PC-9 (cell line): Measurements from ENCODE around the gene NDST1. TPM values are rescaled to one million over a fixed set of nuclear protein-coding genes. Genes with fewer than 3 reads are reported as not detected.

Experiments used
- BruUV-seq: library from RNA; stranded (reverse); fragments of 400-500 nt; replicated peaks from 2 replicates; lab custom pipeline; 2021; lab: Mats Ljungman, UMichigan
- CTCF ChIA-PET: fragments of 300-600 bp; sonication (Branson Sonifier 250); formaldehyde crosslinking; loops from one replicate; lab custom pipeline; 2022; ENCODE audit warnings: antibody characterized with exemption; lab: Charles Lee
- POLR2A ChIA-PET: fragments of 300-600 bp; sonication (Branson Sonifier 250); formaldehyde crosslinking; loops from one replicate; lab custom pipeline; 2022; ENCODE audit warnings: antibody characterized with exemption; ENCODE audit not compliant: unreplicated experiment; lab: Charles Lee
- DNase-seq, 2 experiments: peaks; one replicate each; pipeline versions ENCODE4 v3.0.0 to v3.0.0-alpha.2; 2015 to 2022; ENCODE audit warnings: mixed read lengths in 1 of 2
- H2AFZ ChIP-seq: fragments of 200-600 bp; sonication (generic); 2 replicates; pipeline ENCODE4 v1.8.1; 2017; ENCODE audit warnings: antibody characterized with exemption
- H3F3A ChIP-seq: fragments of 200-600 bp; sonication (generic); 2 replicates; pipeline ENCODE4 v1.8.1; 2017; ENCODE audit warnings: antibody characterized with exemption, mild to moderate bottlenecking, low read depth; ENCODE audit not compliant: insufficient read depth
- H3K27ac ChIP-seq: fragments of 200-600 bp; sonication (generic); 2 replicates; pipeline ENCODE4 v1.6.1; 2016; ENCODE audit warnings: mixed run types
- H3K27me3 ChIP-seq: fragments of 200-600 bp; sonication (generic); 2 replicates; pipeline ENCODE4 v1.6.1; 2016; ENCODE audit warnings: low read depth, mixed run types; ENCODE audit not compliant: insufficient read depth
- H3K36me3 ChIP-seq: fragments of 200-600 bp; sonication (generic); 2 replicates; pipeline ENCODE4 v1.6.1; 2016; ENCODE audit warnings: low read depth, mixed run types
- H3K4me1 ChIP-seq: fragments of 200-600 bp; sonication (generic); replicated peaks from 2 replicates; pipeline ENCODE4 v1.6.1; 2016; ENCODE audit warnings: mixed run types; ENCODE audit not compliant: insufficient read depth
- H3K4me2 ChIP-seq: fragments of 200-600 bp; sonication (generic); 2 replicates; pipeline ENCODE4 v1.6.1; 2017; ENCODE audit warnings: mixed run types
- H3K4me3 ChIP-seq: fragments of 200-600 bp; sonication (generic); 2 replicates; pipeline ENCODE4 v1.6.1; 2016; ENCODE audit warnings: mixed run types
- H3K79me2 ChIP-seq: fragments of 200-600 bp; sonication (generic); 2 replicates; pipeline ENCODE4 v1.6.1; 2017; ENCODE audit warnings: low read depth, mixed run types
- H3K9me2 ChIP-seq: fragments of 200-600 bp; sonication (generic); 2 replicates; pipeline ENCODE4 v1.8.1; 2017; ENCODE audit warnings: mild to moderate bottlenecking; ENCODE audit not compliant: insufficient read depth
- H3K9me3 ChIP-seq: fragments of 200-600 bp; sonication (generic); 2 replicates; pipeline ENCODE4 v1.8.1; 2016; ENCODE audit warnings: low read depth; ENCODE audit not compliant: insufficient read depth
- H4K20me1 ChIP-seq: fragments of 200-600 bp; sonication (generic); 2 replicates; pipeline ENCODE4 v1.8.1; 2017; ENCODE audit not compliant: insufficient read depth
- CTCF ChIP-seq: fragments of 200-600 bp; sonication (generic); conservative IDR thresholded peaks from 2 replicates; pipeline ENCODE4 v1.6.1; 2017; ENCODE audit warnings: mixed run types, antibody characterized with exemption, mild to moderate bottlenecking, moderate library complexity
- EZH2 ChIP-seq: fragments of 200-600 bp; sonication (generic); IDR thresholded peaks from 2 replicates; pipeline ENCODE4 v1.8.0; 2017; ENCODE audit warnings: antibody characterized with exemption, low read depth
- intact Hi-C: fragments of 100-400 bp; cut with micrococcal nuclease; formaldehyde crosslinking; loops from one replicate; pipeline ENCODE4 v1.10.0; 2022; ENCODE audit not compliant: unreplicated experiment
- total RNA-seq: library from RNA; stranded (reverse); gene quantifications from 2 replicates; pipeline ENCODE4 v1.2.3, GENCODE V29; 2021

The NDST1 gene
- total RNA-seq, 1 experiment from 2014 or later, result 94.3 TPM

GRCh38 chr5:150570333-150570732 lies 62.4 kb downstream of the NDST1 start:
- TF ChIP-seq CTCF (no peak), EZH2 (no peak)
- no peak overlapping the region for H3K27ac ChIP-seq
- peaks cover 14% of the 10 kb centered on the region for H3K4me1 ChIP-seq
- no peaks in the 10 kb centered on the region for H3K9me2 ChIP-seq
- ChIA-PET POLR2A (no interaction called here), CTCF (no interaction called here)
- no peaks in the 10 kb centered on the region for H4K20me1 ChIP-seq
- H3K4me3 ChIP-seq, result no peak overlapping the region
- DNase-seq, result no peak
- H3K4me2 ChIP-seq, result no peak overlapping the region
- no TSS peak for BruUV-seq
- H3K9me3 ChIP-seq, result no peaks in the 10 kb centered on the region
- H3F3A ChIP-seq, result peaks cover 12% of the 10 kb centered on the region; the same call in 1 of the 2 replicates
- H3K79me2 ChIP-seq, result no peaks in the 10 kb centered on the region
- intact Hi-C loops, result no loop called here
- no peaks in the 10 kb centered on the region for H3K36me3 ChIP-seq
- H2AFZ ChIP-seq, result no peak overlapping the region
- H3K27me3 ChIP-seq, result no peaks in the 10 kb centered on the region

GRCh38 chr5:150571836-150572235 lies 63.9 kb downstream of the NDST1 start:
- Histone ChIP-seq H3K27me3 (no peaks in the 10 kb centered on the region), H3F3A (peaks cover 11% of the 10 kb centered on the region; the same call in 1 of the 2 replicates), H2AFZ (no peak overlapping the region), H3K4me1 (peaks cover 12% of the 10 kb centered on the region), H3K9me3 (no peaks in the 10 kb centered on the region), H3K4me2 (no peak overlapping the region), H3K4me3 (no peak overlapping the region), H4K20me1 (no peaks in the 10 kb centered on the region), H3K36me3 (no peaks in the 10 kb centered on the region), H3K27ac (no peak overlapping the region), H3K79me2 (no peaks in the 10 kb centered on the region), H3K9me2 (no peaks in the 10 kb centered on the region)
- ChIA-PET POLR2A (no interaction called here), CTCF (interaction anchor here (0.6 kb wide), 1 partner anchor 82 kb away, joined by 5 read pairs; no protein-coding TSS in a partner anchor)
- DNase-seq, result no peak
- intact Hi-C loops, result no loop called here
- no TSS peak for BruUV-seq
- TF ChIP-seq EZH2 (no peak), CTCF (no peak)

- Histone ChIP-seq H3K9me2 (no peaks in the 10 kb centered on the region), H3K27ac (no peak overlapping the region), H3K4me1 (no peaks in the 10 kb centered on the region), H3K4me3 (no peak overlapping the region), H3K9me3 (no peaks in the 10 kb centered on the region), H3K27me3 (no peaks in the 10 kb centered on the region), H3K36me3 (no peaks in the 10 kb centered on the region), H3F3A (no peaks in the 10 kb centered on the region), H3K79me2 (no peaks in the 10 kb centered on the region), H4K20me1 (no peaks in the 10 kb centered on the region), H3K4me2 (no peak overlapping the region), H2AFZ (no peak overlapping the region)
- TF ChIP-seq EZH2 (no peak), CTCF (no peak)
- intact Hi-C loops, result no loop called here
- ChIA-PET POLR2A (no interaction called here), CTCF (no interaction called here)
- no TSS peak for BruUV-seq
- DNase-seq, result no peak
These were observed 65.3 kb downstream of the NDST1 start for GRCh38 chr5:150573216-150573615.
